GM12891 (cell line): ENCODE results near the gene GPER1. TPM values are rescaled to one million over a fixed set of nuclear protein-coding genes. Genes with fewer than 3 reads are reported as not detected.
A peak's percentile ranks its signal among the peaks of the same experiment; 100 is the strongest.
"Not testable (repeated sequence)": the region's sequence is repeated elsewhere in the genome, so short reads cannot be mapped to it uniquely, and the experiment has no call there.

ENCODE experiments used
- DNase-seq: peaks from one replicate; pipeline ENCODE4 v3.0.0; 2011; ENCODE audit warnings: low spot score; ENCODE audit not compliant: insufficient read length
- FAIRE-seq: peaks from 2 replicates; lab custom pipeline; 2011; peaks lifted over from hg19 to GRCh38; lab: Jason Lieb, UNC
- PAX5 ChIP-seq: IDR thresholded peaks from 2 replicates; pipeline ENCODE4 v1.6.1; 2011; ENCODE audit warnings: low read length, moderate library complexity, mild to moderate bottlenecking; ENCODE audit not compliant: insufficient read depth, severe bottlenecking
- POLR2A ChIP-seq: IDR thresholded peaks from 2 replicates; pipeline ENCODE4 v1.6.1; 2011; ENCODE audit warnings: low read depth, low read length, control low read depth
- POLR2AphosphoS5 ChIP-seq: IDR thresholded peaks from 2 replicates; pipeline ENCODE4 v1.6.1; 2011; ENCODE audit warnings: low read depth, low read length, control low read depth
- POU2F2 ChIP-seq: IDR thresholded peaks from 2 replicates; pipeline ENCODE4 v1.6.1; 2011; ENCODE audit warnings: low read depth, mild to moderate bottlenecking, control low read depth, low read length, moderate library complexity
- SPI1 ChIP-seq: IDR thresholded peaks from 2 replicates; pipeline ENCODE4 v1.6.1; 2011; ENCODE audit warnings: low read depth, low read length, control low read depth
- TAF1 ChIP-seq: IDR thresholded peaks from 2 replicates; pipeline ENCODE4 v1.6.1; 2011; ENCODE audit warnings: low read depth, low read length, control low read depth
- polyA plus RNA-seq: library from polyadenylated mRNA; unstranded; fragments of >200 nt; gene quantifications from one replicate; pipeline ENCODE4 v1.2.1, GENCODE V29; 2012; ENCODE audit warnings: low read depth, missing spikeins, inconsistent platforms; ENCODE audit not compliant: missing spikeins

The GPER1 gene
- polyA plus RNA-seq: 6.5 TPM

- FAIRE-seq (no peak), DNase-seq (no peak)
- TF ChIP-seq POLR2AphosphoS5 (no peak), PAX5 (no peak), SPI1 (no peak), TAF1 (no peak), POU2F2 (no peak), POLR2A (no peak)
These were observed at the start of gene GPER1 for GRCh38 chr7:1087952-1088920. Gene GPER1, plus strand, starts transcription at chr7:1088113. Its CDS starts 3,616 bp downstream, at chr7:1091729.

GRCh38 chr7:1040233-1040632 is 47.7 kb upstream of the GPER1 start:
- not testable (repeated sequence) for DNase-seq, FAIRE-seq

GRCh38 chr7:1040790-1041189 is 47.1 kb upstream of the GPER1 start:
- FAIRE-seq (no peak), DNase-seq (no peak)
- no peak for TF ChIP-seq POU2F2
- TF ChIP-seq SPI1: no peak
- TF ChIP-seq POLR2AphosphoS5: no peak
- no peak for TF ChIP-seq POLR2A
- TF ChIP-seq TAF1: no peak
- TF ChIP-seq PAX5: no peak

- TF ChIP-seq POLR2A (no peak), SPI1 (no peak), PAX5 (no peak), TAF1 (no peak), POU2F2 (no peak), POLR2AphosphoS5 (no peak)
- FAIRE-seq: no peak
- no peak for DNase-seq
These were observed 46.1 kb upstream of the GPER1 start for GRCh38 chr7:1041551-1042491.

GRCh38 chr7:1042492-1042833 is 45.5 kb upstream of the GPER1 start:
- no peak for TF ChIP-seq POU2F2
- no peak for TF ChIP-seq SPI1
- no peak for TF ChIP-seq POLR2A
- TF ChIP-seq PAX5: no peak
- TF ChIP-seq TAF1: no peak
- no peak for TF ChIP-seq POLR2AphosphoS5
- no peak for DNase-seq
- no peak for FAIRE-seq

GRCh38 chr7:1043552-1044188 is 44.2 kb upstream of the GPER1 start:
- no peak for DNase-seq

GRCh38 chr7:1044189-1045068 is 43.5 kb upstream of the GPER1 start, which contains the start of gene GPR146:
Gene GPR146, plus strand, starts transcription at chr7:1044546. Its CDS starts 12,970 bp downstream, at chr7:1057516.
- FAIRE-seq (peak; percentile 96), DNase-seq (peak; percentile 100)
- TF ChIP-seq POLR2A: no peak
- no peak for TF ChIP-seq POU2F2
- TF ChIP-seq TAF1: no peak

More at GRCh38 chr7:1043552-1044188, 44.2 kb upstream of the GPER1 start:
- TF ChIP-seq SPI1 (peak; percentile 34; the same call in 1 of the 2 replicates), PAX5 (no peak)
- peak; percentile 74 for FAIRE-seq
